Activated T-helper 17 cell treated with anti-CD3 and anti-CD28 coated beads, Interleukin-2, amount 50 U/mL, for 72 hours (primary cell): Measurements from ENCODE around the gene DENND6B. TPM values are rescaled to one million over a fixed set of nuclear protein-coding genes. Genes with fewer than 3 reads are reported as not detected.

Experiments
- ATAC-seq: fragments of 150-1000 bp; cut with Tn5 transposase; replicated peaks from 2 replicates; pipeline ENCODE4 v1.10.0; 2021; ENCODE audit warnings: mild to moderate bottlenecking, moderate library complexity
- H3K27ac Mint-ChIP-seq: one replicate; pipeline ENCODE4 v1.8.0; 2022; ENCODE audit warnings: mixed read lengths
- H3K27me3 Mint-ChIP-seq: one replicate; pipeline ENCODE4 v1.8.0; 2022; ENCODE audit warnings: mixed read lengths
- H3K36me3 Mint-ChIP-seq: one replicate; pipeline ENCODE4 v1.8.0; 2022; ENCODE audit warnings: low read depth, mild to moderate bottlenecking, mixed read lengths
- H3K4me1 Mint-ChIP-seq: one replicate; pipeline ENCODE4 v1.8.0; 2022; ENCODE audit warnings: mixed read lengths
- H3K4me3 Mint-ChIP-seq: one replicate; pipeline ENCODE4 v1.8.0; 2022; ENCODE audit warnings: mild to moderate bottlenecking, mixed read lengths
- H3K9me3 Mint-ChIP-seq: one replicate; pipeline ENCODE4 v1.8.0; 2022; ENCODE audit warnings: mixed read lengths
- total RNA-seq, 2 donors: library from RNA; stranded (reverse); gene quantifications; one replicate each; pipeline ENCODE4 v1.2.3, GENCODE V29; 2022

DENND6B gene
- total RNA-seq, 2 donors from 2014 or later = 3.2 to 6.5 TPM

DNA sequence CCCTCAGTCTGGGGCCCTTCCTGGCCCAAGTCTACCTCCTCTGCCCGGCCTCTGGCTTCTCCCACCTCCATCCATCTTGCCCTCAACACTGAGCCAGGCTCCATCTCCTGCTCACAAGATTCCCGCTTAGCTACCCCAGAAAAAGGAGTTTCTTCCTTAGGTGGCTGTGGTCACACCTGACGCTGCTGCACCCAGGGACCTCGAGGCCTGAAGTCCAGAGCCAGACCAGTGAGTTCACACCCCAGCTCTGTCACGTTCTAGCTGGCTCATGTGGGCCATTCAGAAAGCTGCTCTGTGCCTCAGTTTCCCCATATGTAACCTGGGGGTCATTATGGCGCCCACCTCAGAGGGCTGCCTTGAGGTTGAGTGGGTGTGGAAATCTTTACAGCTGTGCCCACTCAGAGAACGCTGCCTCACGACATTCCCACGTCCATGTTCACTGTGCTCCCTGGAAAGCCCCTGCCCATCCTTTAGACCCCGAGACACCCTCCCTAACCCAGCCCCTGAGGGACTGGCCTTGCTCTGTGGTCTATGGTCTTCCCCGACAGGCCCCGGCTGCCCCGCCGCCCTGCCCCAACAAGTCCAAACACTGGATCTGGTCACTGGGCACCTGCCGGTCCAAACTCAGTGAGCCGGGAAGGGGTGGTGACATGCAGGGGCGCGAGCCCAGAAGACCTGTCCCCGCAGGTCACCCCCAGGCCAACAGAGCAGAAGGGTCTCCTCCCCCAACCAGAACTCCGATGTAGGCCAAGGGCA, 29.1 kb downstream of the DENND6B start:
- Mint-ChIP-seq H3K27me3 (peaks cover 8% of the 10 kb centered on the region), H3K36me3 (no peaks in the 10 kb centered on the region), H3K4me1 (peaks cover 2% of the 10 kb centered on the region), H3K27ac (no peak overlapping the region), H3K4me3 (no peak overlapping the region), H3K9me3 (no peaks in the 10 kb centered on the region)
- ATAC-seq = no peak

DNA sequence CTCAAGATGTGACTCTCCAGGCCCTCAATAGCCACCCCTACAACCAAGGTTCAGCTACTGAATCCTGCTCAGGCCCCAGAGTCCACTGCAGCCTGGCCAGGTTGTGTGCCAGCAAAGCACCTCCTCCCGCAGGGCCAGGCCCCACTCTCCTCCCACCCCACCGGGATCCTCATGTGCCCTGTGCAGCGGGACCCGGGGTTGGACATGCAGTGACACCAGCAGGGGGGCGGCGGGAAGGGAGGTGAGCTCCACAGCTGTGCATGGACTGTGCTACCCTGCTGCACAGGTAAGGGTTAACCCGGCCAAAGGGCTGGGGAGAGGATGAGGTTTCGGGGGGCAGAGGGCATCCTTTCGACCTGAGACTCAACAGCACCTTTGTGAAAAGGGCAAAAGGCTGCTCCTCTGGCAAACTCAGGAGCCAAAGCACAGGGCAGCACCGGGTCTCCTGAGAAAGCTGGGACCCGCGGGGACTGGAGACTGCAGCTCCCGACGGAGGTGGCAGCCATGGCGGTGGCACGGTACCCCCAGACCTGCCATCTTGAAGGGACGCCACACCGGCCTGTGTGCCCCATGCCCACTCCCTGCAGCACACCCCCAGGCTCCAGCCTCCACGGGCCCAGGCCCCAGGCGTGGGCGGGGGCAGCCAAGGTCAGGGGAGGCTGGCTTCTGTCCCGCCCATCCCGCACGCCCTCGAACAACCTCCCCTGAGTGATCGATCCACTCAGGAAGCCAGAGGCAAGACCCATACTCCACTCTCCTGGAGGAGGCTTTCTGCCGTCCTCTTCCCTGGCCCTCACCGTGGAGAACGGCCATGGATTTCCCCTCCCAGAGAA, 29.9 kb downstream of the DENND6B start:
- no peaks in the 10 kb centered on the region for H3K9me3 Mint-ChIP-seq
- H3K27ac Mint-ChIP-seq = no peak overlapping the region
- H3K27me3 Mint-ChIP-seq = peaks cover 13% of the 10 kb centered on the region
- no peak for ATAC-seq
- H3K4me3 Mint-ChIP-seq = no peak overlapping the region
- no peaks in the 10 kb centered on the region for H3K36me3 Mint-ChIP-seq
- peaks cover 3% of the 10 kb centered on the region for H3K4me1 Mint-ChIP-seq

DNA sequence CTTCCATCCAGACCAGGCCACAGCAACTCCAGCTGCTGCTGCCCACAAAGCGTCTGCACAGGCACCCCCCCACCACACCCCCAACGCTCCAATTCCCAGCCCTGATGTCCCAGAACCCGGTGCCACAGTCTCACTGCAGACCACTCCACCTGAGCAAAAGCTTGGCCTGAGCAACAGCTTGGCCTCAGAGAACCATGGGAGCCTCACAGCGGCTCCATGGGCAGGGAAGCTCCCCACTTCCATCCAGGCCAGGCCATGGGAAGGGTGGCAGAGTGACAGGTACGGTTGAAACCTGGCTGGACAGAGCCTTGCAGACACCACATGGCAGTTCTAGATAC, 32.5 kb downstream of the DENND6B start:
- Mint-ChIP-seq H3K27ac (no peak overlapping the region), H3K27me3 (peaks cover 18% of the 10 kb centered on the region), H3K9me3 (no peaks in the 10 kb centered on the region), H3K4me1 (peaks cover 3% of the 10 kb centered on the region), H3K36me3 (no peaks in the 10 kb centered on the region), H3K4me3 (no peak overlapping the region)
- ATAC-seq = no peak

DNA sequence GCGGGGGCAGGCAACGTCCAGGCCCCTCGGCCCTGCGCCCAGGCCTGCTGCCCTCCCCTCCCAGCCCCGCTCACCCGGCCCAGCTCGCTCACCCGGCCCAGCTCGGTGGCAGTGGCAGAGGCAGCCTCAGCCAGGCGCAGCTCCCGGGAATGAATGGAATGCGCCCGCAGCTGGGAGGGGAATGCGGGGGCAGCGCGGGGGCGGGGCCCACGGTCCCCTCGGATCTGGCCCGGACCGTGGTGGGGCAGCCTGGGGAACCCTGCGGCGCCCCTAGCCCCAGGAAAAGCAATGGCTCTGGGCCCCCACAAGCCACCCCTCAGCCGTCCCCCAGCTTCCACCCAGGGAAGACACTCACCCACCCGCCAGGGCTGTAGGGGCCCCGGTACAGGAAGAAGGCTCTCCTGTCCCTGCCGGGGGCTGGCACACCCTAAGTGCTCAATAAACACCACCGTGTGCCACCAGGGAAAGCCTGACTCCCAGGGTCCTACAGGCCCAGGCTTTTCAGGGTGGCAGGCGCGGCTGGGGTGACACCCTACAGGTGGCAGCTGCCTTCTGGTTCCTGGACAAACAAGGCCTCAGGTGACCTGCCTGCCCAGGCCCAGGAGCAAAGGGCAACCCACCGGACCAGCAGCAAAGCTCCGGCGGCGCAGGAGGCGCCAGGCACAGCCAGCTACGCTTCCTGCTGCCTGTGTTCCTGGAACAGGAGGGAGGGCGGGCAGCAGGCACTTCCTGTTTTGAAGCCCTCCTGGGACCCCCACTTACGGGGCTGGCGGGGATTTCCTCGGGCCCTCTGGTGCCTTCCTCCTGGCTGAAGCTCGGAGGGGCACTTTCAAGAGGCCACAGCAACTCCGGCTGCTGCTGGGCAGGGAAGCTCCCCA, 33.1 kb downstream of the DENND6B start:
- peaks cover 18% of the 10 kb centered on the region for H3K27me3 Mint-ChIP-seq
- H3K4me3 Mint-ChIP-seq = no peak overlapping the region
- H3K36me3 Mint-ChIP-seq = no peaks in the 10 kb centered on the region
- H3K27ac Mint-ChIP-seq = no peak overlapping the region
- no peak for ATAC-seq
- peaks cover 3% of the 10 kb centered on the region for H3K4me1 Mint-ChIP-seq
- no peaks in the 10 kb centered on the region for H3K9me3 Mint-ChIP-seq

DNA sequence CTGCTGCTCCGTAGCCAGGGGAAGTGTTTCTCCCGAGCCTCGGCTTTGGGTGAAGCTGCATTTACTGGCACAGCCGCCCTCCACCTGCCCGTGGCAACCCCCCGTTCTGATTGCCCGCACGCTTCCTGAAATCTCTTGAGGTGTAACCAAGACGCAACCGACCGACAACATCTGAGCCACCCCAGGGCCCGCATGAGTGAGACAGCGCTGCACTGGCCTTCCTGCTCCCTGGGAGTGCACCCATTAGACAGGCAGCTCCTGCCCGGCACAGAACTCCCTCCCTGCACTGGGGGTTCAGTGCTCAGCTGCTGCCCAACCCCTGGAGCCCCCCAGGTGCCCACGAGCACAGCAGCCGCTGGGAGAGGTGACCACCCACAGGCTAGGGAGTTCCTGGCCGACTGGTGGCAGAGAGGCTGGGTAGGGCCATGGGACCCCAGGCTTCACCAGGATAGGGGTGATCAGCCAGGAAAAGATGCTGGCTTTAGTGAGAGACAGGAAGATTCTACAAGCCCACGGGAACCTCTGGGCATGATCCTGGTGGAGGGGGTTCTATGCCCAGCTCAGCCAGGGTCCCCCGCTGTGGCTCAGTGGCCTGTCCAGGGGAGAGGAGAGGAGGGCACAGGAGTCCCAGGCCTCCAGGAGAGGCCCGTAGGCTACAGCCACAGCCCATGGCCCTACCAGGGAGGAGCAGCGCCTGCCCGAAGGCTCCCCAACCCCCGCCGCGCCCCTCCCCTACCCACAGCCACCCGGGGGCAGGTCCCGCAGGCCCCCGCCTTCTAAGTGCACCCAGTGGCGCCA, 34.0 kb downstream of the DENND6B start:
- H3K9me3 Mint-ChIP-seq = no peaks in the 10 kb centered on the region
- H3K27ac Mint-ChIP-seq = no peak overlapping the region
- ATAC-seq = no peak
- peaks cover 3% of the 10 kb centered on the region for H3K4me1 Mint-ChIP-seq
- H3K27me3 Mint-ChIP-seq = peaks cover 18% of the 10 kb centered on the region
- no peaks in the 10 kb centered on the region for H3K36me3 Mint-ChIP-seq
- no peak overlapping the region for H3K4me3 Mint-ChIP-seq

DNA sequence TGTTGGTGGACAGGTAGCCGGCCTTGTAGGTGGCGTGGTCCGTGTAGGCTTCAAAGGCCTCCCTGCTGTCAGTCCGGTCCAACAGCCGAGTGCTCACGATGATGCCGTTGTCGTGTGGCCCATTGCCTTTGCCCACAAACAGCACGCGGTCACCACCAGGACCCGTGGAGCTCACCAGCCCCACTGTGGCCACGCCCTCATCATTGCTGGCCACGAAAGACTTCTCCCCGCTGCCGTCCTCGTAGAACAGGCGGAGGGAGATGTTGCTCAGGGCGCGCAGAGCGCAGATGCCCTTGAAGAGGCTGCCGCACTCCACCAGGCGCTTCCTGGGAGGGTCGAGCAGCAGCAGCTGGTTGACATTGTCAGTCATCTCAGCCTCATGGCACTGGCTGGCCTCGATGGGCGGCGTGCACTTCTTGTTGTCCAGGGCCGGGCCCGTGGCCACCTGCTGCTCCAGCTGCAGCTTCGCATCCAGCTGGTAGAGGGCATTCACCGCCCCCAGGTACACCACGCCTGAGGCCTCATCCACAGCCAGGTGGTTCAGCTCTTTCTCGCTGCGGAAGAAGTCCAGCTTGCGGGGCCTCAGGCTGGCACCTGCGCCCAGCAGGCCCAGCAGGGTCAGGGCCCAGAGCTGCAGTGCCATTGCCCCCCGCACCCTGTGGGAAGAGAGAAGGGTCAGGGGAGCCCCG, 36.7 kb downstream of the DENND6B start:
- peaks cover 13% of the 10 kb centered on the region for H3K27me3 Mint-ChIP-seq
- no peak for ATAC-seq
- no peak overlapping the region for H3K4me3 Mint-ChIP-seq
- H3K27ac Mint-ChIP-seq = no peak overlapping the region
- H3K9me3 Mint-ChIP-seq = no peaks in the 10 kb centered on the region
- no peaks in the 10 kb centered on the region for H3K36me3 Mint-ChIP-seq
- H3K4me1 Mint-ChIP-seq = peaks cover 3% of the 10 kb centered on the region

DNA sequence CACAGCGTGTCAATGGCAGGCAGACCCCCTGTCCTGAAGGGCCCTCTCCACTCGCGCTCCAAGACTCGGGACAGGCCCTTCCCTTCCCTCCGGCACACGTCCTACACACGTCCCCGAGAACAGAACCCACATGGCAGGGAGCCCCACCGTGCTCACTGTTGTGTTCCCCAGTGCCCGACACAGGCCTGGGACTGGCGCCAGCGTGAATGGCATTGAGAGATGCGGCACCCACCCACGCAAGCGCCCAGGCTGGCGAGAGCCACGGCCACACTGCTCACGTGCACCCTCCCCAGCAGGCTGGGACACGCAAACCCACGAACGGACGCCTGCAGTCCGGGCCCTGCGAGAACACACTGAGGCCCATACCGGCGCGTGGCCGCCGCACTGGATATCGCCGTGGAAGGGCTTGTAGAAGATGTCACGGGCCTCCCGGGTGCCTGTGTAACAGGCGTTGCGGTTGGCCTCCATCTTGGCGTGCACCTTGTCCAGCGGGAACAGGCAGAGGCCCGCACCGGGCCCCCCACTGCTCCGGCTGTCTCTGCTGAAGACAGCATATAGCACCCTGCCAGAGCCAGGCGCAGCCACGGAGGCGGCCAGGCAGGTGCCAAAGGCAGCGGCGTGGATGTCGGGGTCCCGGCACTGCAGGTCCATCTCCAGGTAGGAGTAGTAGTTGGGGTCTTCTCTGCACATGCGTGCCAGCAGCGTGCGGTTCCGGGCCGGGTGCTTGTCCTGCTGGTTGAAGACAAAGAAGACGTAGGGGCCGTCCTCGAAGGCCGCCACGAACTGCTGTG, 37.5 kb downstream of the DENND6B start:
- H3K36me3 Mint-ChIP-seq = no peaks in the 10 kb centered on the region
- H3K27ac Mint-ChIP-seq = no peak overlapping the region
- H3K4me3 Mint-ChIP-seq = no peak overlapping the region
- peaks cover 13% of the 10 kb centered on the region for H3K27me3 Mint-ChIP-seq
- no peaks in the 10 kb centered on the region for H3K9me3 Mint-ChIP-seq
- peaks cover 3% of the 10 kb centered on the region for H3K4me1 Mint-ChIP-seq
- no peak for ATAC-seq

DNA sequence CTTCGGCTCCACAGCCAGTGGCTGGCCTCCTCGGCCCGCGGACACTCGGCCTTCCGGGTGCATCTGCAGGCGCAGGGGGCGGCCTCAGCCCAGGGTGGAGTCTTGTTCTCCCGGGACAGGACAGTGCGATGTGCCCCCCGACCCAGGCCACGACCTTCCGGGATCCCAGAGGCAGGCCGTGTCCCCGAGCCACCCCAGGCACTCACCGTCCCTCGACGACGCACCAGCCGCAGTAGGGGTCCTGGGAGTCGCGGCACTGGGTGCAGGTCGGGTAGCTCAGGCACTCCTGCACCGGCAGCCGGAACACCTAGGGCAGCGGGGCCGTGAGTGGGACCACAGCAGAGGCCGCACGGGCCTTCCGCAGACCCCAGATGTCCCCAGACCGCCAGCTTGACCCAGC, 39.1 kb downstream of the DENND6B start:
- no peaks in the 10 kb centered on the region for H3K36me3 Mint-ChIP-seq
- peaks cover 10% of the 10 kb centered on the region for H3K27me3 Mint-ChIP-seq
- peaks cover 2% of the 10 kb centered on the region for H3K4me1 Mint-ChIP-seq
- no peaks in the 10 kb centered on the region for H3K9me3 Mint-ChIP-seq
- no peak for ATAC-seq
- H3K27ac Mint-ChIP-seq = no peak overlapping the region
- H3K4me3 Mint-ChIP-seq = no peak overlapping the region

DNA sequence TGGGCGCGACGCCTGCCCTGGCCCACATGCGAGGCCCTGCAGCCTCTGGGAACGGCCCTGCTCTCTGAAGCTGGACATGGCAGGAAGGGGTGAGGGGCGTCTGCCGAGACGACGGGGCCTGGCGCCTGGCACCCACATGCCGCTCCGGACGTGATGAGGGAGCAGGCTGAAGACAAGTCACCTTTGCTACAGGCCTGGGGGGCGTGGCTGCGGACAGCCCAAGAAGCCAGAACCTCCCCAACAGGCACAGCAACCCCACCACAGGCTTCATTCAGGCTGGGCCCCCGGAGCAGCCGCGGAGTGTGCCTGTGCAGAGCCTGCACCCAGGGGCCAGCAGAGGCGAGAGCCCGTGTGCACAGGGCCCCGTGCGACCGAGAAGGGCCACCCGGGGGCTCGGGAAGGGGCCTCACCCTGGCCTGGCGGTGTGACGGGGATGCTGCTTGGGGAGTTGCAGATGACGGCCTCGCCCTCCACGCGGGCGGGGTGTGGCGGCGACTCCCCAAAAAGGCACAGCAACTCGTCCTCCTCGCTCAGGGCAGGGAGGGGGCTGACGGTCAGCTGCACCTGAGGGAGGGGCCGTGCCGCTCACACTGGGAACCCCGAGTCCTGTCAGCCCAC, 40.0 kb downstream of the DENND6B start:
- no peak for ATAC-seq
- Mint-ChIP-seq H3K36me3 (no peaks in the 10 kb centered on the region), H3K4me3 (no peak overlapping the region), H3K4me1 (no peaks in the 10 kb centered on the region), H3K27me3 (peaks cover 4% of the 10 kb centered on the region), H3K27ac (no peak overlapping the region), H3K9me3 (no peaks in the 10 kb centered on the region)

DNA sequence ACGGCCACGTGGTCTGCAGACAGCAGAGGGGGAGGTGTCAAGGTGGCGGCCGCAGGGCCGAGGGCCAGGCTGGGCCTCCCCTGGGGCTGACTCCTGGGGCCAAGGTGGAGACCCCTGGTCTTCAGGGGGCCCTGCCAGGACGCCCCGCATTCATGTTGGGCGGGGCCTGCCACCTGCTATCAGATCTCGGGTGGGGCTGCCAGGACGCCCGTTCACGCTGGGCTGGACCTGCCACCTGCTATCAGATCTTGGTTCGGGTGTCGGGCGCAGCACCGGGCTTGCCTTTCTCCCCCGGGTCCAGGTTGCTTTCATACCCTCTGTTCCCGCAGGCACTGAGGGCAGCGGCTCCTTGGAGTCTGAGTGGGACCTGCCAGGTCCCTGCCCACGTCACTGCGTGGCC, 40.5 kb downstream of the DENND6B start:
- H3K27ac Mint-ChIP-seq = no peak overlapping the region
- H3K4me3 Mint-ChIP-seq = no peak overlapping the region
- ATAC-seq = no peak
- no peaks in the 10 kb centered on the region for H3K4me1 Mint-ChIP-seq
- H3K9me3 Mint-ChIP-seq = no peaks in the 10 kb centered on the region
- H3K36me3 Mint-ChIP-seq = no peaks in the 10 kb centered on the region
- no peaks in the 10 kb centered on the region for H3K27me3 Mint-ChIP-seq

DNA sequence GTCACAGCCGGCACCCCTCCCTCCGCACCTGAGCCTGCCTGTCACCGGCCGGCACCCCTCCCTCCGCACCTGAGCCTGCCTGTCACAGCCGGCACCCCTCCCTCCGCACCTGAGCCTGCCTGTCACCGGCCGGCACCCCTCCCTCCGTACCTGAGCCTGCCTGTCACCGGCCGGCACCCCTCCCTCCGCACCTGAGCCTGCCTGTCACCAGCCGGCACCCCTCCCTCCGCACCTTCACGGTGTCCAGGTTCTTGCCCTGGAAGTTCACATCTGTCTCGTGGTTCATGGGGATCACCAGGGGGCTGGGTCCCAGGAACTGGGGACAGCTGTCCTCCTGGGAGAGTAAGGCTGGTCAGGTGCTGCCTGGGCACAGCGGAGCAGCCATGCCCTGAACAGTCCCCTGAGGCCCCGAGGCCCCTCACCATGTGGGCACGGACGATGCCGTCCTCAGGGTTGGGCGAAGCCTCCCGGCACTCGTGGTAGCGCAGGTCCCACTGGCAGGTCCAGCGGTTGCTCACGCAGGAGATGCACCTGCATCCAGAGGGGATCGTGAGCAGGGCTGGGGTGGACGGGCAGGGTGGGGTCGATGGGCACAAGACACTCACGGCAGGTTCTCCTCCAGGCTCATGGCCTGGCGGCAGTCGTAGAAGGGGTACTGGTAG, 41.1 kb downstream of the DENND6B start:
- Mint-ChIP-seq H3K27ac (no peak overlapping the region), H3K27me3 (no peaks in the 10 kb centered on the region), H3K4me3 (no peak overlapping the region), H3K4me1 (no peaks in the 10 kb centered on the region), H3K9me3 (no peaks in the 10 kb centered on the region), H3K36me3 (no peaks in the 10 kb centered on the region)
- no peak for ATAC-seq

DNA sequence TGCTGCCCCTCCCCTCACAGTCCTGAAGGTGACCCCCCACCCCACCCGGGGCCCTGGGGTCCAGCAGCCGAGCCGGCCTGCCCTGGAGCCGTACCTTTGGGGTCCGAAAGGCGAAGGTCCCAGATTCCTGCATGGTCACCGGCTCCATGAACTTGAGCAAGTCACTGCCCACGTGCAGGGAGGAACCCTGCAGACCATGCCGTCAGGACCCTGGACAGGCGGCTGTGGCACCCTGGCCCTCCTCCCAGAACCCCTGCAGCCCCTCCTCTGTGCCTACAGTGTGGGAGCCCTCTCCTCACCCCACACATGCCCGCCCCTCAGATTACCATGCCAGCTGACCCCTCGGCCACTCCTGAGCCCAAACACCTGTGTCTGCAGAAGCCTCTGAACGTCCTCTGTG, 42.3 kb downstream of the DENND6B start:
- Mint-ChIP-seq H3K9me3 (no peaks in the 10 kb centered on the region), H3K4me3 (no peak overlapping the region), H3K27ac (no peak overlapping the region), H3K27me3 (no peaks in the 10 kb centered on the region), H3K36me3 (no peaks in the 10 kb centered on the region), H3K4me1 (no peaks in the 10 kb centered on the region)
- ATAC-seq = no peak
